Nephron progenitor cell (in vitro differentiated cells): Measurements from ENCODE around the gene ZFPM1.

ENCODE experiments used
- DNase-seq: peaks from one replicate; pipeline ENCODE4 v3.0.0; 2021
- H3K27ac Mint-ChIP-seq: 2 replicates; pipeline ENCODE4 v1.8.0; 2021; ENCODE audit warnings: mild to moderate bottlenecking, moderate library complexity, mixed read lengths
- H3K27me3 Mint-ChIP-seq: 2 replicates; pipeline ENCODE4 v1.8.0; 2021; ENCODE audit warnings: mild to moderate bottlenecking, low read depth, mixed read lengths; ENCODE audit not compliant: poor library complexity
- H3K36me3 Mint-ChIP-seq: 2 replicates; pipeline ENCODE4 v1.8.0; 2021; ENCODE audit warnings: low read depth, mixed read lengths
- H3K4me1 Mint-ChIP-seq: 2 replicates; pipeline ENCODE4 v1.8.0; 2021; ENCODE audit warnings: mixed read lengths
- H3K4me3 Mint-ChIP-seq: 2 replicates; pipeline ENCODE4 v1.8.0; 2021; ENCODE audit warnings: mild to moderate bottlenecking, moderate library complexity, mixed read lengths
- H3K9me3 Mint-ChIP-seq: 2 replicates; pipeline ENCODE4 v1.8.0; 2021; ENCODE audit warnings: mild to moderate bottlenecking, moderate library complexity, mixed read lengths
- TF ChIP-seq, protein P1 (sequence below): fragments of 200-600 bp; sonication (generic); IDR thresholded peaks from 2 replicates; pipeline ENCODE4 v1.5.0; 2021; ENCODE audit warnings: antibody characterized with exemption

The ZFPM1 gene

DNA sequence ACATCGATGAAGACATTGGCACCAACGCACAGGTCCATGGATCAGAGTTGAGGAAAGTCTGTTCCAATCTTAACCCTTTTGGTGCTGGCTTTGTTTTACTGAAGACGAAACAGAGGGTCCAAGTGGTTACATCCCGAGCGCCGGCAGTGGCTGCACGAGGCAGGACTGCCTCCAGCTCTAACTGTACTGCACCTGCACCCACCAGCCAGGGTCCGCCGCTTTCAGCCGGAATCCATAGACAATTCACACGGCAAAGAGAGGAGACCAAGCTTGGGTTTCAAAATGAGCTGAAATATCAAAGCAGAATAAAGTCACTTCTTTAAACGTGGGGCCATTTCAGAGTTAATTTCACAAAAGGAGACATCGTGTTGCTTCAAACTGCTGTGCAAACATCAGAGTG lies 95.9 kb downstream of the ZFPM1 start:
- peaks cover 20% of the 10 kb centered on the region for H3K9me3 Mint-ChIP-seq
- no peaks in the 10 kb centered on the region for H3K36me3 Mint-ChIP-seq
- no peak overlapping the region for H3K27ac Mint-ChIP-seq
- no peak for DNase-seq
- peaks cover 63% of the 10 kb centered on the region for H3K27me3 Mint-ChIP-seq
- H3K4me1 Mint-ChIP-seq: peaks cover 39% of the 10 kb centered on the region
- no peak overlapping the region for H3K4me3 Mint-ChIP-seq
- TF ChIP-seq, protein P1, sequence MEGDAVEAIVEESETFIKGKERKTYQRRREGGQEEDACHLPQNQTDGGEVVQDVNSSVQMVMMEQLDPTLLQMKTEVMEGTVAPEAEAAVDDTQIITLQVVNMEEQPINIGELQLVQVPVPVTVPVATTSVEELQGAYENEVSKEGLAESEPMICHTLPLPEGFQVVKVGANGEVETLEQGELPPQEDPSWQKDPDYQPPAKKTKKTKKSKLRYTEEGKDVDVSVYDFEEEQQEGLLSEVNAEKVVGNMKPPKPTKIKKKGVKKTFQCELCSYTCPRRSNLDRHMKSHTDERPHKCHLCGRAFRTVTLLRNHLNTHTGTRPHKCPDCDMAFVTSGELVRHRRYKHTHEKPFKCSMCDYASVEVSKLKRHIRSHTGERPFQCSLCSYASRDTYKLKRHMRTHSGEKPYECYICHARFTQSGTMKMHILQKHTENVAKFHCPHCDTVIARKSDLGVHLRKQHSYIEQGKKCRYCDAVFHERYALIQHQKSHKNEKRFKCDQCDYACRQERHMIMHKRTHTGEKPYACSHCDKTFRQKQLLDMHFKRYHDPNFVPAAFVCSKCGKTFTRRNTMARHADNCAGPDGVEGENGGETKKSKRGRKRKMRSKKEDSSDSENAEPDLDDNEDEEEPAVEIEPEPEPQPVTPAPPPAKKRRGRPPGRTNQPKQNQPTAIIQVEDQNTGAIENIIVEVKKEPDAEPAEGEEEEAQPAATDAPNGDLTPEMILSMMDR: no peak

DNA sequence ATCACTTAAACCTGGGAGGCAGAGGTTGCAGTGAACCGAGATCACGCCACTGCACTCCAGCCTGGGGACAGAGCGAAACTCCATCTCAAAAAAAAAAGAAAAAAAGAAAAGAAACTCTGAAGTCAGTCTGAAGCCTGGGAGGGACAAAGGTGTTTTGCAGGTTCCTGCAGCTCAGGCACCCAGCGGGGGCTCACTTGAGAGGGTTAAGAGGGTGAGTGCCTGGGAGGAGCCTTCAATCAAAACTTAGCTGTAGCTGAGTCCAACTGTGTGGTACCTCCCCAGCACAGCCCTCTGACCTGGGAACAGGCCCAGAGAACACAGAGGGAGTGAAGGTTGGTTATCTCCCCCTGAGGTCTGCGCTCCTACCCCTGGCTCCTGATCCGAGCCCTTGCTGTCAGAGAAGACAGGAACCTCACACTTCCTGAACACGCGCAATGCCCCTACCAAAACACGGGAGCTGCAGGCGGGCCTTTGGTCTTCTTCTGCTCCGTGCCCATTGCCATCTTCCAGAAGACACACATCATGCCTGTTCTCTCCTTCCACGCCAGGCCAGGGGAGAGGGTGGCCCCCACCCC lies 96.7 kb downstream of the ZFPM1 start:
- no peak for DNase-seq
- no peak overlapping the region for H3K4me3 Mint-ChIP-seq
- H3K36me3 Mint-ChIP-seq: no peaks in the 10 kb centered on the region
- H3K9me3 Mint-ChIP-seq: peaks cover 14% of the 10 kb centered on the region
- TF ChIP-seq, protein P1: no peak
- H3K27me3 Mint-ChIP-seq: peaks cover 55% of the 10 kb centered on the region
- no peak overlapping the region for H3K27ac Mint-ChIP-seq
- peaks cover 45% of the 10 kb centered on the region for H3K4me1 Mint-ChIP-seq

DNA sequence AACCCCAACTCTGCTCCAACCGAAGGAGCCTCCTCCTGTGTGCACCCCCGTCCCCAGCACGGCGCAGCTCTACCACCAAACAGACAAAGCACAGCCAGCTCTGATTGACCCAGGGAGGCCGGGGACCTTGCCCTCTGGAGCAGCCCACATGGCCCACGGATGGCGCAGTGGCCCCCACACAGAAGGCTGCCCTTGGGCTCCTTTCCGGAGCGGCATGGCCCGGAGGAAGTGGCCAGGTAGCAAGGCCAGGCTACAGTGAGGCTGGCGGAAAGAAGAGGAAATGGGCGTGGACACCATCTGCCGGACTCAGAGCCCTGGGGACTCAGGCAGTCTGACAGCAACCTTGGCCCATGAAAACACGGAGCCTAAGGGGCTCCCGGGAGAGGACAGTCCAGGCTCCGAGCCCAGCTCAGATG lies 97.2 kb downstream of the ZFPM1 start:
- peaks cover 11% of the 10 kb centered on the region for H3K9me3 Mint-ChIP-seq
- peaks cover 50% of the 10 kb centered on the region for H3K27me3 Mint-ChIP-seq
- H3K4me1 Mint-ChIP-seq: peaks cover 45% of the 10 kb centered on the region
- no peak for DNase-seq
- H3K4me3 Mint-ChIP-seq: no peak overlapping the region
- H3K36me3 Mint-ChIP-seq: no peaks in the 10 kb centered on the region
- H3K27ac Mint-ChIP-seq: no peak overlapping the region
- TF ChIP-seq, protein P1: no peak

DNA sequence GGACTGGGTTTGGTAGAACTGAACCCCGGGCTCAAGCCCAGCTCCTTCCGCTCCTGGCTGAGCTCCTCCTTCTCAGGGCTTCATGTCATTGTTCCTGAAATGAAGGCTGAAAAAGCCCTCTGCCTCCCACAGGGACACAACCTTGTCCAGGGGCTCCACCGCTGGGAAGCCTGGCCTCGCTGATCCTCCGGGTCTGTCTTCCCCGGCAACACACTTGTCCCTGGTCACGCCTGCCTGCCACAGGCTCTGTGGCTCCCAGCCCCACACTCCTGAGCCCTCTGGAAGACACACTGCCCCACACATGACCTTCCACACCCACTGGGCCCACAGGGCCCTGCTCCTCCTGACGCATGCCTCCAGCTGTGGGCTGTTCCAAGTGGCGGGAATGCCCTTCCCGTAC lies 99.1 kb downstream of the ZFPM1 start:
- H3K9me3 Mint-ChIP-seq: peaks cover 6% of the 10 kb centered on the region
- H3K4me1 Mint-ChIP-seq: peaks cover 47% of the 10 kb centered on the region
- no peak for DNase-seq
- H3K36me3 Mint-ChIP-seq: no peaks in the 10 kb centered on the region
- peaks cover 35% of the 10 kb centered on the region for H3K27me3 Mint-ChIP-seq
- TF ChIP-seq, protein P1: no peak
- peak overlapping the region; percentile 73 for H3K27ac Mint-ChIP-seq
- H3K4me3 Mint-ChIP-seq: peak overlapping the region; percentile 58

DNA sequence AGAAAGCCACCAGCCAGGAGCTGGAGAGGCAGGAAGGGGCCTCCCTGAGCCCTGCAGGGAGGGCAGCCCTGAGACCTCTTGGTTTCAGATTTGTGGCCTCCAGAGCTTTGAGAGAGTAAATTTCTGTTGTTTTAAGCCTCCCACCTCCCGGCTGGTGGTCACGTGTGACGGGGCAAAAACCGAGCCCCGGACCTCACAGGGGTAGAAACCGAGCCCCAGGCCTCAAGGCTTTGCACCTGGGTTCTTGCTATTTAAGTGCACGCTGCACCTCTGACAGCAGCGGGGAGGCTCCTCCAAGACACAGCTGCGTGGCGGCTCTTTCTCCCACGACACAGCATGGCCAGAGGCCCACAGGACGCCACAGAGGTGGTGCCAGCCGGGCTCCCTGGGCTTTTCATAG lies 99.7 kb downstream of the ZFPM1 start:
- H3K4me1 Mint-ChIP-seq: peaks cover 50% of the 10 kb centered on the region
- peaks cover 32% of the 10 kb centered on the region for H3K27me3 Mint-ChIP-seq
- H3K9me3 Mint-ChIP-seq: peaks cover 6% of the 10 kb centered on the region
- H3K36me3 Mint-ChIP-seq: no peaks in the 10 kb centered on the region
- H3K27ac Mint-ChIP-seq: peak overlapping the region; percentile 73
- peak overlapping the region; percentile 58 for H3K4me3 Mint-ChIP-seq
- DNase-seq: no peak
- TF ChIP-seq, protein P1: no peak

DNA sequence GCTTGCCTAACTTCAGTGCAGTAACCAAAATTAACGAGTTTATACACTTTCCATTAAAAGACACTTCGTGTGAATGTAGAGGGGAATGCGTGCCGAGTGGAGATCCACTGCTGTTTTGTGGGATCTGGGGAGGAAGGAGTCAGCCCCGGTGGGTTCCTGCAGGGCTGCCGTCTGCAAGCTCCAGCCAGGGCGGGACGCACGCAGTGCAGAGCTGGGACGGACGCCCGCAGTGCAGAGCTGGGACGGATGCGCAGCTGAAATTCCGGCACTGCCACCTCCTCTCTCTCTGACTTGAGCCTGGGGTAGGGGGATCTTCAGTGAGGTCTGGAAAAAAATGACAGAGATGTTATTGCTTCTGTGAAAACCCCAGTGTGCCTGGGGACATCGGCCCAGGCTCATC lies 100.7 kb downstream of the ZFPM1 start:
- peak overlapping the region; percentile 25 for H3K4me3 Mint-ChIP-seq
- H3K27ac Mint-ChIP-seq: no peak overlapping the region
- H3K27me3 Mint-ChIP-seq: peaks cover 26% of the 10 kb centered on the region
- H3K9me3 Mint-ChIP-seq: peaks cover 6% of the 10 kb centered on the region
- TF ChIP-seq, protein P1: no peak
- DNase-seq: no peak
- peaks cover 51% of the 10 kb centered on the region for H3K4me1 Mint-ChIP-seq
- no peaks in the 10 kb centered on the region for H3K36me3 Mint-ChIP-seq
